CD4-positive, alpha-beta T cell treated with Interferon alpha-2 for 1 hour (primary cell): ENCODE data around the gene SERTAD4.

Source experiments
- DNase-seq, 2 donors: peaks; one replicate each; pipeline ENCODE4 v3.0.0-alpha.2; 2020 to 2022

SERTAD4 gene

GRCh38 chr1:210233495-210234328 is 1.1 kb downstream of the SERTAD4 start:
- DNase-seq = peak in 1 of 2 donors; percentile 7

DNA sequence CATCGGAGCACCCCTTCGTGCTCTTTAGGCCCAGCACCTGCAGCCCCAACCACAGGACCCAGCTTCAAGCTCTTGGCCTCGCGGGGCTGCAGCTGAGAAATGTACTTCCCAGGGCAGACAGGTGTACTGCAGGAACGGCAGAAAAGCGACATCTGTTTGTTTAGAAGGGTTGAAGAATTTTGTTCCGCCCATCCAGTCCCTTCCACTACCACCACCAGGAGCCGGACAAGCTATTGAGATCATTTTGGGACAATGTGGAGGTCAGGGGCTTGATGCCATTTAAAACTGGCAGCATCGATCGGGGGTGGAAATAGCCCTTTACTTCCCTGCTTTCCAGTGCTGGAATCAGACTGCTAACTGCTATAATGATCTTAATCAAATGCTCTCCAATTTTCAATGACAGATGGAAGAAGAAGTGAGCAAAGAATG is 1.7 kb downstream of the SERTAD4 start:
- DNase-seq = no peak

DNA sequence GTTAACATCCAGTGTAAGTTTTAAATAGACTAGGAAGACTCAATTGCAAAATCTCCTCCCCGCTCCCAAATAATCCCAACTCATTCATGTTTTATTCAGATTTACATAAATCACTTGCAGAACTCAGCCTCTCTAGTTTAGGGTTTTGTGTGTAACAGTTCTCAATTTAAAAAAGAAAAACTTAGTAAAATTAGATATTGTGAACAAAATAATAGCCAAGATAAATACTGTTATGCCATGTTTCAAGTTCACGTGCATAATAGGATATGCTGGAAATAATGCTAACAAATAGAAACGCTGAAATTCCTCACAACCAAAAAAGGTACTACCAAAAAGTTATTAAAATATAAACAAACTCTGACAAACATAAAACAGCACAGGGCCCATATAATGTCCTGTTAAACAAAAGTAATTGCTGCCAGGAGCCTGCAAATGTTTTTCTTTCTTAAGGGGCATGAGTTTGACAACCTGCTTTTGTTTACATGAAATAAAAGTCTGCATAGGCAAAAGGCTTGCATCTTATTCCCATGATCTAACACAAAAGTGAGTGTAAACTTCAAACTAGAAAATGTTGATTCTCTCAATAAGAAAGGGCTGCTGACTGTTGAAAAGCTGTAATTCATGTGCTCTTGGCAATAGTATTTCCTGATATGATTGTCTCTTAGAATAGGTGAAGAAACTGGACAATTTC is 2.9 kb downstream of the SERTAD4 start:
- DNase-seq = no peak

- DNase-seq = no peak
Measured at GRCh38 chr1:210236386-210236839, 3.8 kb downstream of the SERTAD4 start.

GRCh38 chr1:210236840-210237409 is 4.3 kb downstream of the SERTAD4 start:
- no peak for DNase-seq

DNA sequence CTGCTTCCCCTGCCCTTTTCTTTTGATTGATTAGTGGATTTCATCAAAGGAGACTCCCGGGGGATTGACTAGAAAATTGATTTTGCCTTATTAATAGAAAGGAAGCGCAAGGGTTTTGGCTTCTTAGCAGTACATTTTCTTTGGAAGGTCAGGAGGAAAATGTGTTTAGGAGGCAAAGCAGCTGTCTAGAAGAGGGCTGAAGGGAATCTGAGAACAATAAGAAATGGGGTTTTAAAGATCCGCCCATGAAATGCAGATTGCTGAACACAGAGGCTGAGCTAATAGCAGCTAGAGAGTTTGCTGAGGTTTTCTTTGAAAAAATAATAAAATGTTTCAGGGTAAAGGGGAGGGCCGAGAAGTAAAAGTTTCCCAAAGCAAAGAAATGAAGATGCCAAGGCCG is 4.9 kb downstream of the SERTAD4 start:
- no peak for DNase-seq

DNA sequence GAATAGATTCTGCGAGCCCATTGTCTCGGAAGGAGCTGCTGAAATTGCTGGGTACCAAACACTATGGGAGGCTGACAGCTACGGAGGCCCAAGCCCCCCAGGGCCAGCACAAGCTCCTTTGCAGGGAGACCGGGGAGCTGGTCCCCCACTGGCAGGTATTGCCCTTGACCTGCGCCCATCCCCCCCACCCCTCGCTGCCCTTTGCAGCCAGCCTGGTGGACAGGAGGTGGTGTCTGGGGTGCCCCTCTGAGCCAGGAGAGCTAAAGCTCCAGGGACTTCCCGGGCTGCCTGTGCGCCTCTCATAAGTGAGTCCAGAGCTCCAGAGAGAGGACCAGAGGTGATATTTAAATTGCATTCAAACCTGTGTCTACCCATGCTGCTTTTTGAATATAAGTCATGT is 5.4 kb downstream of the SERTAD4 start:
- no peak for DNase-seq

- no peak for DNase-seq
Measured at GRCh38 chr1:210239349-210240111, 6.9 kb downstream of the SERTAD4 start.

DNA sequence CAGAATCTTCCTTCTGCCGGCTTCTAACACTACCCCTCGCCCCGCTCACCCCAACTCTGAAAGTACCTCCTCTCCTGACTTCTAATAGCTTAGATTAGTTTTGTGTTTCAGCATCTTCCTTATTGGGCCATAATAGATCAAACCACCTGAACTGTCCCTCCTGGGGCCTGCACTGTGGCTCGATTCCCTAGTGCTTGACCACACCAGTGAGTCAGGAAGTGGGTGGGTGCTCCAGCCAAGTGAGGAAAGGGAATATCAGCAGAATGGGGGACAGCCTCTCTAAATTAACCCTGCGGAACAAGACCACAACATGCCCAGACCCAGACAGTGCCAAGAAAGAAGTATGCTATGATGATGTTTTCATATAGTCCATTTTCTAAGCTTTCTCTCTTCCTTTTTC is 8.5 kb downstream of the SERTAD4 start:
- DNase-seq = no peak

DNA sequence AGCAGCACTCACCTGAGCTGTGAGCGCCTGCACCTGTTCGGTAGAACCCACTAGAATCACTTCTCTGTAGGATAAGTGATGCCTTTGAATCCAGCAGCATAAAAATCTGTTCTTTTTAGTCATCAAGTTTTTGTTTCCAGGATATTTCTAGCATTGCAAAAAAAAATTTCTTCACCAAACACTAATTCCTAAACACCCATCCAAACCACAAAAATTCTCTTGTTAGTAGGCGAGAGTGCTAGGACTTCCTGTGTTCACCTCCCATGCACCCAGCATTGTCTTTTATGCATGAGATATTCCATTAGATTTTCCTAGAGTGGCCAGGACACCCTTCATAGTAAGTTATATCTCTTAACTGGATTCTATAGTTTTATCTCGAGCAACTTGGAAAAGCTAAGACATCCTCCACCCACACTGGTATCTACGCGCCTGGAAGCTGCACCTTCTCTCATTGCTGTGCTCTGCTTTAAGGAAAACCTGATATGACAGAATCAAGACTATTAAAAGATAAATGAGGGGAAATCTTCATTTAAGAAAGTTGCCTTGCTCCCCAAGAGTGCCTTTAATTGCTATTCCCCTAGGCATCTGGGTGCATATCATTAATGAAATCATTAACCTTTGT is 12.3 kb downstream of the SERTAD4 start:
- DNase-seq = no peak

DNA sequence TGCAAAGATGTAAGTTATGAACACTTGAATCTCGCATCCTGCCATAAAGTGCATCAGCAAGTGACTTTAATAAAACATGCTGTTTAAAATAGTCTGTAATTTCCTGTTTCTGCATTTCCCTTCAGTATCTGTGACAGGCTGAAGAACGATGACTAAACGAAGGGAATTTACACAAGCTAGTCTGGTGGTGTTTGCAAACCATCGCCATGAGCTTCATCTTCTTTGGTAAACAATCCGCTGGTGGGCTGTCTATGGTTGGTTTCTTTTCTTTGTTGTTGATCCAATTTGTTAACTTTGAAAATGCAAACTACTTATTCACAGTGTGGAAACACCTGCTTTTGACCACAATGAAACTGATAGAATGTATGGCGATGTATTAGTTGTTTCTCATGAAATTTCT is 13.9 kb downstream of the SERTAD4 start:
- DNase-seq = no peak

DNA sequence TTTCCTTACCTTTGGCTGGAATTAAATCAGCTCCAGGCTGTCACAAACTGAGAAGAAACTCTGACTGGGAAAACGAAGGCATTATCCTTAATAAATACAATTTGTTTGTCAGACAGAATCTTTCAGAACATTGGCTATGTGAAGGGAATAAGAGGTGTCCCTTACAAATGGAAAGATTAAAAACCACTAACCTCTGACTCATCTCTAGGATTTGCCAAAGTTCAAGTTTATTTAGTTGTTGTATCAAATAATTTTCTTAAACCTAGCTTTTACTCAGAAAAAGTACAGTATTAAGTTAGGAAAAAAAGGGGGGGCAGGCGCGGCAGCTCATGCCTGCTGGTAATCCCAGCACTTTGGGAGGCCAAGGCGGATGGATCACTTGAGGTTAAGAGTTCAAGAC is 15.7 kb downstream of the SERTAD4 start:
- DNase-seq = no peak

- DNase-seq = no peak
Measured at GRCh38 chr1:210250665-210250997, 18.0 kb downstream of the SERTAD4 start.

- DNase-seq = no peak
Measured at GRCh38 chr1:210250998-210251679, 18.5 kb downstream of the SERTAD4 start.

- DNase-seq = no peak
Measured at GRCh38 chr1:210251680-210252490, 19.3 kb downstream of the SERTAD4 start.

- DNase-seq = no peak
Measured at GRCh38 chr1:210252621-210253051, 20.0 kb downstream of the SERTAD4 start.

DNA sequence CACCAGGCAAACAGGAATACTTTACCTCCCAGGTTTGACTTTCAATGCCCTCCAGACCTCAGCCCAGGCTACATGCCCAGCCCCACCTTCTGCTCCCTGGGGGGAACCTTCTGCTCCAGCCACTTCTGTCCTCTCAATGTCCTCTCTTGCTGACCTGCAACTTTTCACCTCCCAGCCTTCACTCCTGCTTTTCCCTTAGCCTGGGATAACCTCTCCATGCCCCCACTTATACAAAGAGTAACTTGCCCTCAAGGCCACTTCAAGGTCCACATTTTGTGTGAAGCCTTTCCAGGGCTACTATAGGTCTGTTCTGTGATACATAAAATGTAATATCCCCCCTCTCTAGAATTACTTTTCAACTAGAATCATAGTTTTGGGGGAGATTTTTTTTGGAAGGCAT is 21.7 kb downstream of the SERTAD4 start:
- no peak for DNase-seq

- no peak for DNase-seq
Measured at GRCh38 chr1:210257698-210258529, 25.3 kb downstream of the SERTAD4 start.

GRCh38 chr1:210259561-210259960 is 27.0 kb downstream of the SERTAD4 start:
- no peak for DNase-seq

DNA sequence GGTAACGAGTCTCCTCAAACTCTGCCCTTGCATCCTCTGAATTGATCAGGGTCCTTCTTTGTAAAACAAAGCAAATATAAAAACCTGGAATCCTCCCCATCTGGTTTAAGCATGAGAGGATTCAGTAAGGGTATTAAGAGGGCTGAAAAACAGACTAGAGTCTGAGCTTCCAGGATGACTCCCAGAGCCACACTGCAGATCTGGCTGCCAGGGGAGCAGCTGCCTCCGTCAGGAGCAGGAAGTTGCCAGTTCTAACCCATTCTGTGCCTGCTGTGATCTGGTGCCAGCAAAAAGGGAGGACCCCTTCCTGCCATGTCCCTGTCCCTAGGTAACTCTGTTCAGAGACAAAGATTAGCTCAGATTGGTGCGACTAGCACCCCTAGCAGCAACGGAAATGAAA is 27.5 kb downstream of the SERTAD4 start:
- no peak for DNase-seq
